ENCODE results near the gene ZNF331. TPM values are rescaled to one million over a fixed set of nuclear protein-coding genes. Genes with fewer than 3 reads are reported as not detected.

The ZNF331 gene
- total RNA-seq, 2 experiments from 2014 or later = 16.2 to 23.7 TPM

DNA sequence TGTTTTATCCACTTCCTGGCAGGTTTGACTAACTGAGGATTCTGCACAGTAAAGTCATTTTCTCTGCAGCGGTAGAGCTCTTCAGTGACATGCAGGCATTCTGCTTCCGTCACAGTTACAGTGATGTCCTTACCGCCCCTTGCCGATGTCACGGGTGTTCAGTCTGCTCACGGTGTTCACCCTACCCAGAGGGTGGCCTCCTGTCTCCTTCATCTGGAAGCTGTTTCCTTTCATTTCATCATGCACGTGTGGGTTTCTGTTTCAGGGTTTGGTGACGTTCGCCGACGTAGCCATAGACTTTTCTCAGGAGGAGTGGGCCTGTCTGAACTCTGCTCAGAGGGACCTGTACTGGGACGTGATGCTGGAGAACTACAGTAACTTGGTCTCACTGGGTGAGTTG, 33.4 kb downstream of the ZNF331 start:
- H3K9me2 ChIP-seq (ENCODE audit: insufficient read depth, low read length) = no peaks in the 10 kb centered on the region
- no peaks in the 10 kb centered on the region for H3K4me1 ChIP-seq (ENCODE audit: insufficient read depth, low read length, poor library complexity, severe bottlenecking)
- ChIA-PET CTCF (ENCODE audit: unreplicated experiment) (no interaction called here), POLR2A (no interaction called here)
- H3K4me2 ChIP-seq (ENCODE audit: low read length) = no peak overlapping the region
- BruUV-seq (replicated peaks) = no TSS peak
- no peak overlapping the region for H2AFZ ChIP-seq (ENCODE audit: low read length)
- intact Hi-C loops (cut with micrococcal nuclease; ENCODE audit: unreplicated experiment) = no loop called here
- no peaks in the 10 kb centered on the region for H3K79me2 ChIP-seq (ENCODE audit: insufficient read depth, low read depth, low read length)
- H4K20me1 ChIP-seq (ENCODE audit: insufficient read depth, low read length) = no peaks in the 10 kb centered on the region
- DNase-seq (ENCODE audit: low spot score) = no peak
- no peak for TF ChIP-seq EZH2phosphoT487 (IDR thresholded peaks at IDR 0.05; ENCODE audit: borderline replicate concordance, low read depth, low read length)
- TF ChIP-seq, protein P1, sequence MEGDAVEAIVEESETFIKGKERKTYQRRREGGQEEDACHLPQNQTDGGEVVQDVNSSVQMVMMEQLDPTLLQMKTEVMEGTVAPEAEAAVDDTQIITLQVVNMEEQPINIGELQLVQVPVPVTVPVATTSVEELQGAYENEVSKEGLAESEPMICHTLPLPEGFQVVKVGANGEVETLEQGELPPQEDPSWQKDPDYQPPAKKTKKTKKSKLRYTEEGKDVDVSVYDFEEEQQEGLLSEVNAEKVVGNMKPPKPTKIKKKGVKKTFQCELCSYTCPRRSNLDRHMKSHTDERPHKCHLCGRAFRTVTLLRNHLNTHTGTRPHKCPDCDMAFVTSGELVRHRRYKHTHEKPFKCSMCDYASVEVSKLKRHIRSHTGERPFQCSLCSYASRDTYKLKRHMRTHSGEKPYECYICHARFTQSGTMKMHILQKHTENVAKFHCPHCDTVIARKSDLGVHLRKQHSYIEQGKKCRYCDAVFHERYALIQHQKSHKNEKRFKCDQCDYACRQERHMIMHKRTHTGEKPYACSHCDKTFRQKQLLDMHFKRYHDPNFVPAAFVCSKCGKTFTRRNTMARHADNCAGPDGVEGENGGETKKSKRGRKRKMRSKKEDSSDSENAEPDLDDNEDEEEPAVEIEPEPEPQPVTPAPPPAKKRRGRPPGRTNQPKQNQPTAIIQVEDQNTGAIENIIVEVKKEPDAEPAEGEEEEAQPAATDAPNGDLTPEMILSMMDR (conservative IDR thresholded peaks at IDR 0.05; ENCODE audit: low read length) = no peak
- no peak overlapping the region for H3K4me3 ChIP-seq (ENCODE audit: low read depth, low read length, poor library complexity, severe bottlenecking)
- H3K9me3 ChIP-seq (ENCODE audit: low read length) = peaks cover 1% of the 10 kb centered on the region; the same call in 1 of the 2 replicates
- no peak overlapping the region for H3K27ac ChIP-seq (ENCODE audit: low read depth, low read length, poor library complexity, severe bottlenecking)
- H3K36me3 ChIP-seq (ENCODE audit: insufficient read depth, low read length) = peaks cover 39% of the 10 kb centered on the region

DNA sequence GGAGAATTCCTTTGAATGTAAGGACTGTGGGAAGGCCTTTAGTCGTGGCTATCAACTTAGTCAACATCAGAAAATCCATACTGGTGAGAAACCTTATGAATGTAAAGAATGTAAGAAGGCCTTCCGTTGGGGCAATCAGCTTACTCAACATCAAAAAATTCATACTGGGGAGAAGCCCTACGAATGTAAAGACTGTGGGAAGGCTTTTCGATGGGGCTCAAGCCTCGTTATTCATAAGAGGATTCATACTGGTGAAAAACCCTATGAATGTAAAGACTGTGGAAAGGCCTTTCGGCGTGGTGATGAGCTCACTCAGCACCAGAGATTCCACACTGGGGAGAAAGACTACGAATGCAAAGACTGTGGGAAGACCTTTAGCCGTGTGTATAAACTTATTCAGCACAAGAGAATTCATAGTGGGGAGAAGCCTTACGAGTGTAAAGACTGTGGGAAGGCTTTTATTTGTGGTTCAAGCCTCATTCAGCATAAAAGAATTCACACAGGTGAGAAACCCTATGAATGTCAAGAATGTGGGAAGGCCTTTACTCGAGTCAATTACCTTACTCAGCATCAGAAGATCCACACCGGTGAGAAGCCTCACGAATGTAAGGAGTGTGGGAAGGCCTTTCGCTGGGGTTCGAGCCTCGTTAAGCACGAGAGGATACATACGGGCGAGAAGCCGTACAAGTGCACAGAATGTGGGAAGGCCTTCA, 39.2 kb downstream of the ZNF331 start:
- BruUV-seq (replicated peaks) = TSS peak; percentile 59
- POLR2A ChIA-PET = no interaction called here

DNA sequence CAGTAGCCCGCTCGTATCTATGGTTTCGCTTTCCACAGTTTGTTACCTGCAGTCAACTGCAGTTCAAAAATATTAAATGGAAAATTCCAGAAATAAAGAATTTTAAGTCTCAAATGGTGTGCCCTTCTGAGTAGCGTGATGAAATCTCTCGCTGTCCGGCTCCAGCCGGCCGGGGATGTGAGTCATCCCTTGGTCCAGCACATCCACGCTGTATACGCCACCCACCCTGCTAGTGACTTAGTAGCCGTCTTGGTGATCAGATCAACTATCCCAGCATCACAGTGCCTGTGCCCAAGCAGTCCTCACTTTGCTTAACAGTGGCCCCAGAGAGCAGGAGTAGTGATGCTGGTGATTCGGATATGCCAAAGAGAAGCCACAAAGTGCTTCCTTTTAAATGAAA, 40.0 kb downstream of the ZNF331 start:
- no peaks in the 10 kb centered on the region for H3K79me2 ChIP-seq (ENCODE audit: insufficient read depth, low read depth, low read length)
- no peak overlapping the region for H2AFZ ChIP-seq (ENCODE audit: low read length)
- CTCF ChIA-PET (ENCODE audit: unreplicated experiment) = no interaction called here
- no peaks in the 10 kb centered on the region for H3K4me1 ChIP-seq (ENCODE audit: insufficient read depth, low read length, poor library complexity, severe bottlenecking)
- no peaks in the 10 kb centered on the region for H4K20me1 ChIP-seq (ENCODE audit: insufficient read depth, low read length)
- TF ChIP-seq EZH2phosphoT487 (IDR thresholded peaks at IDR 0.05; ENCODE audit: borderline replicate concordance, low read depth, low read length) = no peak
- TF ChIP-seq, protein P1 (conservative IDR thresholded peaks at IDR 0.05; ENCODE audit: low read length) = no peak
- no TSS peak for BruUV-seq (replicated peaks)
- peaks cover 12% of the 10 kb centered on the region; the same call in 1 of the 2 replicates for H3K9me3 ChIP-seq (ENCODE audit: low read length)
- no peak overlapping the region for H3K27ac ChIP-seq (ENCODE audit: low read depth, low read length, poor library complexity, severe bottlenecking)
- intact Hi-C loops (cut with micrococcal nuclease; ENCODE audit: unreplicated experiment) = no loop called here
- H3K36me3 ChIP-seq (ENCODE audit: insufficient read depth, low read length) = peaks cover 58% of the 10 kb centered on the region
- no peaks in the 10 kb centered on the region for H3K9me2 ChIP-seq (ENCODE audit: insufficient read depth, low read length)
- no peak for DNase-seq (ENCODE audit: low spot score)
- no peak overlapping the region for H3K4me2 ChIP-seq (ENCODE audit: low read length)
- H3K4me3 ChIP-seq (ENCODE audit: low read depth, low read length, poor library complexity, severe bottlenecking) = no peak overlapping the region
- POLR2A ChIA-PET = no interaction called here

More for the DNA sequence above, 39.2 kb downstream of the ZNF331 start:
- Histone ChIP-seq H3K4me2 (ENCODE audit: low read length) (no peak overlapping the region), H3K9me2 (ENCODE audit: insufficient read depth, low read length) (no peaks in the 10 kb centered on the region), H4K20me1 (ENCODE audit: insufficient read depth, low read length) (no peaks in the 10 kb centered on the region), H3K36me3 (ENCODE audit: insufficient read depth, low read length) (peaks cover 60% of the 10 kb centered on the region), H3K27ac (ENCODE audit: low read depth, low read length, poor library complexity, severe bottlenecking) (no peak overlapping the region), H3K4me3 (ENCODE audit: low read depth, low read length, poor library complexity, severe bottlenecking) (no peak overlapping the region), H3K4me1 (ENCODE audit: insufficient read depth, low read length, poor library complexity, severe bottlenecking) (no peaks in the 10 kb centered on the region), H3K9me3 (ENCODE audit: low read length) (peaks cover 12% of the 10 kb centered on the region; the same call in 1 of the 2 replicates), H2AFZ (ENCODE audit: low read length) (no peak overlapping the region), H3K79me2 (ENCODE audit: insufficient read depth, low read depth, low read length) (no peaks in the 10 kb centered on the region)
- CTCF ChIA-PET (ENCODE audit: unreplicated experiment) = no interaction called here
- DNase-seq (ENCODE audit: low spot score) = no peak
- intact Hi-C loops (cut with micrococcal nuclease; ENCODE audit: unreplicated experiment) = no loop called here
- TF ChIP-seq, protein P1 (conservative IDR thresholded peaks at IDR 0.05; ENCODE audit: low read length) = no peak
- TF ChIP-seq EZH2phosphoT487 (IDR thresholded peaks at IDR 0.05; ENCODE audit: borderline replicate concordance, low read depth, low read length) = no peak

Data from OCI-LY7 (cell line).